AG08395 (cell line): ENCODE results near the gene EEF1A2.

Source experiments
- DNase-seq: peaks from one replicate; pipeline ENCODE4 v3.0.0; 2012; ENCODE audit warnings: mixed read lengths, low spot score

EEF1A2 gene

GRCh38 chr20:63452341-63452740, 46.5 kb downstream of the EEF1A2 start:
- no peak for DNase-seq

- DNase-seq: no peak
Observed at GRCh38 chr20:63451821-63452220, 47.1 kb downstream of the EEF1A2 start.

- no peak for DNase-seq
Observed at GRCh38 chr20:63449796-63450730, 48.8 kb downstream of the EEF1A2 start.

GRCh38 chr20:63449025-63449424, 49.9 kb downstream of the EEF1A2 start:
- DNase-seq: no peak

- no peak for DNase-seq
Observed at GRCh38 chr20:63448031-63448430, 50.9 kb downstream of the EEF1A2 start.

GRCh38 chr20:63447320-63447719, 51.6 kb downstream of the EEF1A2 start:
- no peak for DNase-seq

- no peak for DNase-seq
Observed at GRCh38 chr20:63446216-63447024, 52.5 kb downstream of the EEF1A2 start.

- DNase-seq: no peak
Observed at GRCh38 chr20:63445075-63445734, 53.7 kb downstream of the EEF1A2 start.

GRCh38 chr20:63444548-63444947, 54.3 kb downstream of the EEF1A2 start:
- no peak for DNase-seq

- DNase-seq: no peak
Observed at GRCh38 chr20:63443606-63444395, 55.1 kb downstream of the EEF1A2 start.

GRCh38 chr20:63442100-63442493, 56.8 kb downstream of the EEF1A2 start:
- DNase-seq: peak; percentile 52

GRCh38 chr20:63441136-63442099, 57.5 kb downstream of the EEF1A2 start:
- DNase-seq: no peak

GRCh38 chr20:63440366-63440955, 58.4 kb downstream of the EEF1A2 start:
- no peak for DNase-seq

- no peak for DNase-seq
Observed at GRCh38 chr20:63439866-63440265, 59.0 kb downstream of the EEF1A2 start.

GRCh38 chr20:63438121-63438520, 60.8 kb downstream of the EEF1A2 start:
- no peak for DNase-seq
